ENCODE data around the gene CABP2. TPM values are rescaled to one million over a fixed set of nuclear protein-coding genes. Genes with fewer than 3 reads are reported as not detected.

Gene CABP2
- total and polyA plus RNA-seq, 10 of the 15 experiments (the other 5 are each of a cell fraction or from before 2014, with no cell fraction given) = not detected

DNA sequence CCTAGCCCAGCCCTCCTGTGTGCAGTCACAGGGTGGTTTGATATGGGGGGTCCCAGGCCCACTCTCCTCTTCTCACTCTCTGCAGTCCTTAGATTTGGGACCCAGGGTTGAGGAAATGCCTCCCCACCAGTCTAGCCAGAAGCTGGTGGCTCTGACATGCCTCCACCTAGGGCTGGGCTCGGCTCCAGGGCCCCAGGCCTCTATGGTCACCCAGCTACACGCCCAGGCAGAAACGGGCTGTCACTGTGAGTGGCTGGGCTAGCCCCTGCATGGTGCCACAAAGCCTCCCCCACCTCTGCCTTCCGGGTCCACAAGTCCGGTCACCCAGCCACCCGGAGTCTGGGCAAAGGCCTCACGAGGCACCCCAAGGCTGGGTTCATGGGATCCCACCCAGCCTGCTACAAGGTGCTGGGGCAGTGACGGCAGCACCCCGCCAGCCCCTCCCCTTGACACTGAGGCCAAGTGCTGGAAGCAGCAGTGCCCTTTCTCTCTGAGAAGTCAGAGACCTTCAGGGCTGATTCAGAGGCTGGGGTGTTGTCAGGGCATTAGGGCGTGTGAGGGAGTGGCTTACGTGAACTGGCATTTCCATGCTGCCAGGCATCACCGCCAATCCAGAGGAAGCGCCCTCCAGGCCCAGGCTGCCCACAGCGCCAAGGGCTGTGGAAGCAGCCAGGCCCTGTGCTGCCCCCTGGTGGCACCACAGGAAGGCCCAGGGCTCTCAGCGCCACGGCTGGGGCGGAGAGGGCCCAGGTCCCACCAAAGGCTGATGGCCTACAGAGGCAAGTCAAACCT is 17.4 kb downstream of the CABP2 start (continued):
- TF ChIP-seq REST (IDR thresholded peaks at IDR 0.05; ENCODE audit: low read depth, low read length) (no peak), RB1 (IDR thresholded peaks at IDR 0.05; ENCODE audit: borderline replicate concordance) (peak; percentile 87; the same call in 1 of the 2 replicates), POU2F2 (IDR thresholded peaks at IDR 0.05; ENCODE audit: borderline replicate concordance, low read depth, low read length) (peak; percentile 47; the same call in 1 of the 3 replicates), YY1 (IDR thresholded peaks at IDR 0.05; ENCODE audit: low read depth, low read length) (peak; percentile 82), SMARCA5 (IDR thresholded peaks at IDR 0.05) (peak; percentile 95), MTA2 (IDR thresholded peaks at IDR 0.05; ENCODE audit: low read depth) (peak; percentile 39; the same call in 1 of the 2 replicates), GATAD2B (conservative IDR thresholded peaks at IDR 0.05; ENCODE audit: low read depth) (peak; percentile 86), TCF7 (IDR thresholded peaks at IDR 0.05; ENCODE audit: borderline replicate concordance) (no peak), STAT1 (conservative IDR thresholded peaks at IDR 0.05) (0 out of 2 replicates have a peak, but pooled peaks have one; percentile 62), TAF1 (IDR thresholded peaks at IDR 0.05; ENCODE audit: borderline replicate concordance, low read depth, low read length) (no peak), RUNX3 (IDR thresholded peaks at IDR 0.05; ENCODE audit: low read length) (peak; percentile 37; the same call in 1 of the 2 replicates), TARDBP (IDR thresholded peaks at IDR 0.05; ENCODE audit: borderline replicate concordance) (0 out of 2 replicates have a peak, but pooled peaks have one; percentile 69), SMC3 (IDR thresholded peaks at IDR 0.05; ENCODE audit: borderline replicate concordance, low read length) (peak; percentile 92), POLR2A (IDR thresholded peaks at IDR 0.05; ENCODE audit: low read depth, low read length) (peak; percentile 46), MXI1 (IDR thresholded peaks at IDR 0.05; ENCODE audit: low read depth, low read length) (peak; percentile 42; the same call in 1 of the 2 replicates), SIX5 (IDR thresholded peaks at IDR 0.05; ENCODE audit: low read depth, low read length, severe bottlenecking) (no peak), SREBF2 (IDR thresholded peaks at IDR 0.05; ENCODE audit: low read length) (no peak), ZSCAN29 (IDR thresholded peaks at IDR 0.05) (no peak)
- TF ChIP-seq, protein P1, sequence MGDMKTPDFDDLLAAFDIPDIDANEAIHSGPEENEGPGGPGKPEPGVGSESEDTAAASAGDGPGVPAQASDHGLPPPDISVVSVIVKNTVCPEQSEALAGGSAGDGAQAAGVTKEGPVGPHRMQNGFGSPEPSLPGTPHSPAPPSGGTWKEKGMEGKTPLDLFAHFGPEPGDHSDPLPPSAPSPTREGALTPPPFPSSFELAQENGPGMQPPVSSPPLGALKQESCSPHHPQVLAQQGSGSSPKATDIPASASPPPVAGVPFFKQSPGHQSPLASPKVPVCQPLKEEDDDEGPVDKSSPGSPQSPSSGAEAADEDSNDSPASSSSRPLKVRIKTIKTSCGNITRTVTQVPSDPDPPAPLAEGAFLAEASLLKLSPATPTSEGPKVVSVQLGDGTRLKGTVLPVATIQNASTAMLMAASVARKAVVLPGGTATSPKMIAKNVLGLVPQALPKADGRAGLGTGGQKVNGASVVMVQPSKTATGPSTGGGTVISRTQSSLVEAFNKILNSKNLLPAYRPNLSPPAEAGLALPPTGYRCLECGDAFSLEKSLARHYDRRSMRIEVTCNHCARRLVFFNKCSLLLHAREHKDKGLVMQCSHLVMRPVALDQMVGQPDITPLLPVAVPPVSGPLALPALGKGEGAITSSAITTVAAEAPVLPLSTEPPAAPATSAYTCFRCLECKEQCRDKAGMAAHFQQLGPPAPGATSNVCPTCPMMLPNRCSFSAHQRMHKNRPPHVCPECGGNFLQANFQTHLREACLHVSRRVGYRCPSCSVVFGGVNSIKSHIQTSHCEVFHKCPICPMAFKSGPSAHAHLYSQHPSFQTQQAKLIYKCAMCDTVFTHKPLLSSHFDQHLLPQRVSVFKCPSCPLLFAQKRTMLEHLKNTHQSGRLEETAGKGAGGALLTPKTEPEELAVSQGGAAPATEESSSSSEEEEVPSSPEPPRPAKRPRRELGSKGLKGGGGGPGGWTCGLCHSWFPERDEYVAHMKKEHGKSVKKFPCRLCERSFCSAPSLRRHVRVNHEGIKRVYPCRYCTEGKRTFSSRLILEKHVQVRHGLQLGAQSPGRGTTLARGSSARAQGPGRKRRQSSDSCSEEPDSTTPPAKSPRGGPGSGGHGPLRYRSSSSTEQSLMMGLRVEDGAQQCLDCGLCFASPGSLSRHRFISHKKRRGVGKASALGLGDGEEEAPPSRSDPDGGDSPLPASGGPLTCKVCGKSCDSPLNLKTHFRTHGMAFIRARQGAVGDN (IDR thresholded peaks at IDR 0.05) = peak; percentile 71
- TF ChIP-seq, protein P2, sequence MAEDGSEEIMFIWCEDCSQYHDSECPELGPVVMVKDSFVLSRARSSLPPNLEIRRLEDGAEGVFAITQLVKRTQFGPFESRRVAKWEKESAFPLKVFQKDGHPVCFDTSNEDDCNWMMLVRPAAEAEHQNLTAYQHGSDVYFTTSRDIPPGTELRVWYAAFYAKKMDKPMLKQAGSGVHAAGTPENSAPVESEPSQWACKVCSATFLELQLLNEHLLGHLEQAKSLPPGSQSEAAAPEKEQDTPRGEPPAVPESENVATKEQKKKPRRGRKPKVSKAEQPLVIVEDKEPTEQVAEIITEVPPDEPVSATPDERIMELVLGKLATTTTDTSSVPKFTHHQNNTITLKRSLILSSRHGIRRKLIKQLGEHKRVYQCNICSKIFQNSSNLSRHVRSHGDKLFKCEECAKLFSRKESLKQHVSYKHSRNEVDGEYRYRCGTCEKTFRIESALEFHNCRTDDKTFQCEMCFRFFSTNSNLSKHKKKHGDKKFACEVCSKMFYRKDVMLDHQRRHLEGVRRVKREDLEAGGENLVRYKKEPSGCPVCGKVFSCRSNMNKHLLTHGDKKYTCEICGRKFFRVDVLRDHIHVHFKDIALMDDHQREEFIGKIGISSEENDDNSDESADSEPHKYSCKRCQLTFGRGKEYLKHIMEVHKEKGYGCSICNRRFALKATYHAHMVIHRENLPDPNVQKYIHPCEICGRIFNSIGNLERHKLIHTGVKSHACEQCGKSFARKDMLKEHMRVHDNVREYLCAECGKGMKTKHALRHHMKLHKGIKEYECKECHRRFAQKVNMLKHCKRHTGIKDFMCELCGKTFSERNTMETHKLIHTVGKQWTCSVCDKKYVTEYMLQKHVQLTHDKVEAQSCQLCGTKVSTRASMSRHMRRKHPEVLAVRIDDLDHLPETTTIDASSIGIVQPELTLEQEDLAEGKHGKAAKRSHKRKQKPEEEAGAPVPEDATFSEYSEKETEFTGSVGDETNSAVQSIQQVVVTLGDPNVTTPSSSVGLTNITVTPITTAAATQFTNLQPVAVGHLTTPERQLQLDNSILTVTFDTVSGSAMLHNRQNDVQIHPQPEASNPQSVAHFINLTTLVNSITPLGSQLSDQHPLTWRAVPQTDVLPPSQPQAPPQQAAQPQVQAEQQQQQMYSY (CRISPR knock-in tag; IDR thresholded peaks at IDR 0.05) = no peak
